Measurements from ENCODE around the gene BAIAP2.

DNA sequence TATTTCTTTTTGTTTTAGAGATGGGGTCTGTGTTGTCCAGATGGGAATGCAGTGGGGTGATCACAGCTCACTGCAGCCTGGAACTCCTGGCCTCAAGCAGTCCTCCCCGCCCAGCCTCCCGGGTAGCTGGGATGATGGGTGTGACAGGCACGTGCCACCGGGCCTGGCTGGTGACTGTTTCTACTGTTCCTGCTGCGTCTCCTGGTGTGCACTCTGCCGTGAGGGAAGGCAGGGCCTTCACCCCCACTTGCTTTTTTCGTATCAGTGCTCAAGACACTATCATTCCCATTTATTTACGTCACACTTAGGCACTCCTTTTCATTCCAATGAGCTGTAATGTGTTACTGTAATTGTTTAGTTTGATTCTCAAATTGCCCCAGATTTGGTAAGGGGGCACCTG, 105.1 kb downstream of the BAIAP2 start:
- no peak for TF ChIP-seq POLR2A (IDR thresholded peaks at IDR 0.05)
- TF ChIP-seq, protein P1, sequence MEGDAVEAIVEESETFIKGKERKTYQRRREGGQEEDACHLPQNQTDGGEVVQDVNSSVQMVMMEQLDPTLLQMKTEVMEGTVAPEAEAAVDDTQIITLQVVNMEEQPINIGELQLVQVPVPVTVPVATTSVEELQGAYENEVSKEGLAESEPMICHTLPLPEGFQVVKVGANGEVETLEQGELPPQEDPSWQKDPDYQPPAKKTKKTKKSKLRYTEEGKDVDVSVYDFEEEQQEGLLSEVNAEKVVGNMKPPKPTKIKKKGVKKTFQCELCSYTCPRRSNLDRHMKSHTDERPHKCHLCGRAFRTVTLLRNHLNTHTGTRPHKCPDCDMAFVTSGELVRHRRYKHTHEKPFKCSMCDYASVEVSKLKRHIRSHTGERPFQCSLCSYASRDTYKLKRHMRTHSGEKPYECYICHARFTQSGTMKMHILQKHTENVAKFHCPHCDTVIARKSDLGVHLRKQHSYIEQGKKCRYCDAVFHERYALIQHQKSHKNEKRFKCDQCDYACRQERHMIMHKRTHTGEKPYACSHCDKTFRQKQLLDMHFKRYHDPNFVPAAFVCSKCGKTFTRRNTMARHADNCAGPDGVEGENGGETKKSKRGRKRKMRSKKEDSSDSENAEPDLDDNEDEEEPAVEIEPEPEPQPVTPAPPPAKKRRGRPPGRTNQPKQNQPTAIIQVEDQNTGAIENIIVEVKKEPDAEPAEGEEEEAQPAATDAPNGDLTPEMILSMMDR (IDR thresholded peaks at IDR 0.05), result no peak
